HepG2 (cell line): ENCODE results near the gene STYXL1. TPM values are rescaled to one million over a fixed set of nuclear protein-coding genes. Genes with fewer than 3 reads are reported as not detected.

Experiments used
- ATAC-seq: fragments of 200-7000 bp; cut with Tn5 transposase; 3 replicates; pipeline ENCODE4 v1.9.1; 2020; ENCODE audit warnings: mild to moderate bottlenecking, moderate library complexity
- BruUV-seq: library from RNA; stranded (reverse); fragments of 400-500 nt; replicated peaks from 2 replicates; lab custom pipeline; 2021; lab: Mats Ljungman, UMichigan
- CTCF ChIA-PET: fragments of 300-600 bp; formaldehyde crosslinking; extraction: SDS; loops from one replicate; lab custom pipeline; 2021; ENCODE audit warnings: low total read pairs, inconsistent platforms, low intra/inter-chr PET ratio; lab: Yijun Ruan, JAX
- POLR2A ChIA-PET: fragments of 350-600 bp; sonication (Branson Sonifier 250); formaldehyde crosslinking; loops from one replicate; lab custom pipeline; 2020; ENCODE audit warnings: antibody characterized with exemption, inconsistent platforms; lab: Yijun Ruan, JAX
- DNase-seq: peaks from one replicate; pipeline ENCODE4 v3.0.0-alpha.2; 2015; ENCODE audit warnings: low spot score
- FAIRE-seq: peaks from 3 replicates; lab custom pipeline; 2011; peaks lifted over from hg19 to GRCh38; lab: Jason Lieb, UNC
- H2AFZ ChIP-seq: one replicate; pipeline ENCODE4 v1.6.1; 2011; ENCODE audit warnings: low read length, inconsistent platforms
- H3K27ac ChIP-seq: fragments of 300-600 bp; 3 replicates; pipeline ENCODE4 v1.8.0; 2011; ENCODE audit warnings: mixed run types, mild to moderate bottlenecking, mixed read lengths, low read length, inconsistent platforms; ENCODE audit not compliant: insufficient read depth; ENCODE audit errors: extremely low read length
- H3K27me3 ChIP-seq, 2 experiments: fragments of 200-600 bp in 1 of 2; 2 replicates in 1 of 2; 3 replicates in 1 of 2; pipeline versions ENCODE4 v1.6.0 to v1.8.0; 2011; ENCODE audit warnings: low read length in 2 of 2, mild to moderate bottlenecking in 2 of 2, moderate library complexity in 2 of 2, inconsistent platforms in 1 of 2; ENCODE audit not compliant: insufficient read depth in 2 of 2, control insufficient read depth in 1 of 2
- H3K36me3 ChIP-seq, 2 experiments: fragments of 200-600 bp in 1 of 2; replicated peaks in 1 of 2; 2 replicates in 1 of 2; 3 replicates in 1 of 2; pipeline versions ENCODE4 v1.5.1 to v1.8.0; 2011; ENCODE audit warnings: low read length in 2 of 2, inconsistent platforms in 1 of 2; ENCODE audit not compliant: insufficient read depth in 2 of 2, control insufficient read depth in 1 of 2
- H3K4me1 ChIP-seq: 2 replicates; pipeline ENCODE4 v1.5.1; 2012; ENCODE audit warnings: low read length, inconsistent platforms; ENCODE audit not compliant: insufficient read depth
- H3K4me2 ChIP-seq: 2 replicates; pipeline ENCODE4 v1.6.0; 2011; ENCODE audit warnings: low read depth, low read length, inconsistent platforms
- H3K4me3 ChIP-seq, 3 experiments: fragments of 200-600 bp in 1 of 3; sonication (generic), shearing (Covaris generic) in 1 of 3; replicated peaks in 1 of 3; 2 replicates each; pipeline ENCODE4 v1.5.1; 2011 to 2016; ENCODE audit warnings: low read length in 3 of 3, inconsistent platforms in 2 of 3, low read depth in 2 of 3, mild to moderate bottlenecking in 2 of 3, control low read depth in 1 of 3, mixed read lengths in 1 of 3; ENCODE audit not compliant: insufficient read depth in 1 of 3
- H3K79me2 ChIP-seq: one replicate; pipeline ENCODE4 v1.6.1; 2011; ENCODE audit warnings: low read length, inconsistent platforms; ENCODE audit not compliant: insufficient read depth
- H3K9ac ChIP-seq: 2 replicates; pipeline ENCODE4 v1.6.0; 2011; ENCODE audit warnings: mild to moderate bottlenecking, low read depth, low read length, inconsistent platforms; ENCODE audit not compliant: insufficient read depth
- H3K9me3 ChIP-seq: 2 replicates; pipeline ENCODE4 v1.5.1; 2012; ENCODE audit warnings: mild to moderate bottlenecking, low read length
- H4K20me1 ChIP-seq: 2 replicates; pipeline ENCODE4 v1.6.0; 2011; ENCODE audit warnings: inconsistent platforms, mild to moderate bottlenecking, low read length, moderate library complexity; ENCODE audit not compliant: insufficient read depth
- HNRNPL ChIP-seq: fragments of 200-400 bp; formaldehyde crosslinking; IDR thresholded peaks from 2 replicates; pipeline ENCODE4 v1.6.1; 2017; ENCODE audit warnings: mild to moderate bottlenecking, low read depth, low read length
- NFYC ChIP-seq: IDR thresholded peaks from 2 replicates; pipeline ENCODE4 v1.6.1; 2016; ENCODE audit warnings: missing genetic modification reagents, missing compliant biosample characterization
- NR2F6 ChIP-seq, 2 experiments: IDR thresholded peaks; 2 replicates each; pipeline ENCODE4 v1.6.1; 2016; ENCODE audit warnings: antibody characterized with exemption in 1 of 2, mild to moderate bottlenecking in 1 of 2
- PHF5A ChIP-seq: IDR thresholded peaks from one replicate; pipeline ENCODE4 v1.6.1; 2018; ENCODE audit warnings: low read depth, missing genetic modification reagents; ENCODE audit not compliant: unreplicated experiment
- POLR2A ChIP-seq, 2 experiments: IDR thresholded peaks; 2 replicates each; pipeline ENCODE4 v1.6.1; 2011; ENCODE audit warnings: low read depth in 2 of 2, low read length in 2 of 2, mild to moderate bottlenecking in 1 of 2, moderate library complexity in 1 of 2; ENCODE audit not compliant: insufficient read depth in 1 of 2
- ZNF136 ChIP-seq: sonication (generic); formaldehyde crosslinking; IDR thresholded peaks from 2 replicates; pipeline ENCODE4 v1.8.1; 2022; ENCODE audit warnings: low read depth, mild to moderate bottlenecking, moderate library complexity, missing genetic modification reagents
- ZNF296 ChIP-seq: sonication (generic); formaldehyde crosslinking; conservative IDR thresholded peaks from 2 replicates; pipeline ENCODE4 v1.5.0; 2020; ENCODE audit warnings: mild to moderate bottlenecking, missing genetic modification reagents
- ZNF451 ChIP-seq: sonication (generic); formaldehyde crosslinking; IDR thresholded peaks from 2 replicates; pipeline ENCODE4 v1.5.0; 2020; ENCODE audit warnings: mild to moderate bottlenecking, missing genetic modification reagents
- WGBS: methylation state at CpG from one replicate; pipeline ENCODE4 v1.1.6; 2017; ENCODE audit warnings: low lambda C conversion rate; 5-methylcytosine and 5-hydroxymethylcytosine counted together
- in situ Hi-C: cut with HindIII; loops from 2 replicates; pipeline ENCODE4 v1.10.0; 2017; ENCODE audit warnings: low pct_unique_long_range_greater_than_20kb; ENCODE audit not compliant: extremely low pct_ligation_motif_present
- intact Hi-C: fragments of 100-400 bp; cut with micrococcal nuclease; formaldehyde crosslinking; loops from one replicate; pipeline ENCODE4 v1.10.0; 2022; ENCODE audit not compliant: unreplicated experiment
- polyA plus RNA-seq, 8 experiments: library from polyadenylated mRNA; depleted of rRNA in 3 of 8; stranded (reverse) in 7 of 8; unstranded in 1 of 8; fragments of >200 nt; fragmentation: Illumina TruSeq in 4 of 8; extraction: Trizol in 4 of 8; gene quantifications; 2 replicates each; pipeline versions ENCODE4 v1.2.1 to v1.2.3, GENCODE V29; 2011 to 2016; ENCODE audit warnings: low read depth in 4 of 8, missing spikeins in 1 of 8, mixed read lengths in 1 of 8; ENCODE audit not compliant: insufficient read depth in 1 of 8
- total RNA-seq, 5 experiments: library from RNA; depleted of rRNA; stranded (reverse); fragments of >200 nt; fragmentation: Illumina TruSeq; extraction: Trizol; gene quantifications; 2 replicates each; pipeline ENCODE4 v1.2.3, GENCODE V29; 2016; ENCODE audit warnings: low read depth in 1 of 5
- TF ChIP-seq, protein P1 (sequence below): sonication (generic); formaldehyde crosslinking; conservative IDR thresholded peaks from 2 replicates; pipeline ENCODE4 v1.4.0; 2020; ENCODE audit warnings: mild to moderate bottlenecking, missing genetic modification reagents, moderate library complexity
- TF ChIP-seq, protein P2 (sequence below): sonication (generic); formaldehyde crosslinking; IDR thresholded peaks from 2 replicates; pipeline ENCODE4 v1.8.1; 2022; ENCODE audit warnings: low read depth, mild to moderate bottlenecking, missing genetic modification reagents
- TF ChIP-seq, protein P3 (sequence below): sonication (generic); formaldehyde crosslinking; IDR thresholded peaks from 2 replicates; pipeline ENCODE4 v1.4.0; 2020; ENCODE audit warnings: missing genetic modification reagents, mild to moderate bottlenecking, borderline replicate concordance

STYXL1 gene
- total and polyA plus RNA-seq, 2 of the 13 experiments (the other 11 are each of a cell fraction or from before 2014, with no cell fraction given), result 23.9 to 38.3 TPM

DNA sequence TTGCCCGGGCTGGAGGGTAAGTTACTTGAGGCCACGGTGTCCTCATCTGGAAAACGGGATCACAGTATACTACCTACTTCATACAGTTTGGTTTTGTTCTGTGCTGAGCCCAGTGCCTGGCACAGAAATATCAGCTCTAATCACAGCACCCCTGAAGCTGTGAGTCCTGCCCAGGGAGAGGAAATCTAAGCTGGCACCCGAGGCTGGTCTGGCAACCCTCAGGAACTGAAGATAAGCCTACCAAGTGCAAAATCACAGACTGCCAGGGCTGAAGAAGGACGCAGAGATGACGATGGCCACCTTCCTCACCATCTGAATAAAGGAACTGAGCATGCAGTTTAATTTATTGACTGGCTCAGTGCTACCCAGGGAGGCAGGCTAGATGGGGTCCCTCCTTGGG, 45.7 kb downstream of the STYXL1 start:
- TF ChIP-seq NFYC (CRISPR knock-in tag) (no peak), ZNF451 (no peak), ZNF296 (no peak), POLR2A (IDR thresholded peaks at IDR 0.05; ENCODE audit: insufficient read depth in 1 of 2, low read depth in 2 of 2, low read length in 2 of 2) (no peak), NR2F6 (IDR thresholded peaks at IDR 0.05) (no peak), NR2F6 (CRISPR knock-in tag; IDR thresholded peaks at IDR 0.05) (no peak), HNRNPL (no peak), ZNF136 (CRISPR knock-in tag) (no peak), PHF5A (no peak)
- TF ChIP-seq, protein P1, sequence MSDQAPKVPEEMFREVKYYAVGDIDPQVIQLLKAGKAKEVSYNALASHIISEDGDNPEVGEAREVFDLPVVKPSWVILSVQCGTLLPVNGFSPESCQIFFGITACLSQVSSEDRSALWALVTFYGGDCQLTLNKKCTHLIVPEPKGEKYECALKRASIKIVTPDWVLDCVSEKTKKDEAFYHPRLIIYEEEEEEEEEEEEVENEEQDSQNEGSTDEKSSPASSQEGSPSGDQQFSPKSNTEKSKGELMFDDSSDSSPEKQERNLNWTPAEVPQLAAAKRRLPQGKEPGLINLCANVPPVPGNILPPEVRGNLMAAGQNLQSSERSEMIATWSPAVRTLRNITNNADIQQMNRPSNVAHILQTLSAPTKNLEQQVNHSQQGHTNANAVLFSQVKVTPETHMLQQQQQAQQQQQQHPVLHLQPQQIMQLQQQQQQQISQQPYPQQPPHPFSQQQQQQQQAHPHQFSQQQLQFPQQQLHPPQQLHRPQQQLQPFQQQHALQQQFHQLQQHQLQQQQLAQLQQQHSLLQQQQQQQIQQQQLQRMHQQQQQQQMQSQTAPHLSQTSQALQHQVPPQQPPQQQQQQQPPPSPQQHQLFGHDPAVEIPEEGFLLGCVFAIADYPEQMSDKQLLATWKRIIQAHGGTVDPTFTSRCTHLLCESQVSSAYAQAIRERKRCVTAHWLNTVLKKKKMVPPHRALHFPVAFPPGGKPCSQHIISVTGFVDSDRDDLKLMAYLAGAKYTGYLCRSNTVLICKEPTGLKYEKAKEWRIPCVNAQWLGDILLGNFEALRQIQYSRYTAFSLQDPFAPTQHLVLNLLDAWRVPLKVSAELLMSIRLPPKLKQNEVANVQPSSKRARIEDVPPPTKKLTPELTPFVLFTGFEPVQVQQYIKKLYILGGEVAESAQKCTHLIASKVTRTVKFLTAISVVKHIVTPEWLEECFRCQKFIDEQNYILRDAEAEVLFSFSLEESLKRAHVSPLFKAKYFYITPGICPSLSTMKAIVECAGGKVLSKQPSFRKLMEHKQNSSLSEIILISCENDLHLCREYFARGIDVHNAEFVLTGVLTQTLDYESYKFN, result no peak
- TF ChIP-seq, protein P2, sequence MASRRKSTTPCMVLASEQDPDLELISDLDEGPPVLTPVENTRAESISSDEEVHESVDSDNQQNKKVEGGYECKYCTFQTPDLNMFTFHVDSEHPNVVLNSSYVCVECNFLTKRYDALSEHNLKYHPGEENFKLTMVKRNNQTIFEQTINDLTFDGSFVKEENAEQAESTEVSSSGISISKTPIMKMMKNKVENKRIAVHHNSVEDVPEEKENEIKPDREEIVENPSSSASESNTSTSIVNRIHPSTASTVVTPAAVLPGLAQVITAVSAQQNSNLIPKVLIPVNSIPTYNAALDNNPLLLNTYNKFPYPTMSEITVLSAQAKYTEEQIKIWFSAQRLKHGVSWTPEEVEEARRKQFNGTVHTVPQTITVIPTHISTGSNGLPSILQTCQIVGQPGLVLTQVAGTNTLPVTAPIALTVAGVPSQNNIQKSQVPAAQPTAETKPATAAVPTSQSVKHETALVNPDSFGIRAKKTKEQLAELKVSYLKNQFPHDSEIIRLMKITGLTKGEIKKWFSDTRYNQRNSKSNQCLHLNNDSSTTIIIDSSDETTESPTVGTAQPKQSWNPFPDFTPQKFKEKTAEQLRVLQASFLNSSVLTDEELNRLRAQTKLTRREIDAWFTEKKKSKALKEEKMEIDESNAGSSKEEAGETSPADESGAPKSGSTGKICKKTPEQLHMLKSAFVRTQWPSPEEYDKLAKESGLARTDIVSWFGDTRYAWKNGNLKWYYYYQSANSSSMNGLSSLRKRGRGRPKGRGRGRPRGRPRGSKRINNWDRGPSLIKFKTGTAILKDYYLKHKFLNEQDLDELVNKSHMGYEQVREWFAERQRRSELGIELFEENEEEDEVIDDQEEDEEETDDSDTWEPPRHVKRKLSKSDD, result no peak
- TF ChIP-seq, protein P3, sequence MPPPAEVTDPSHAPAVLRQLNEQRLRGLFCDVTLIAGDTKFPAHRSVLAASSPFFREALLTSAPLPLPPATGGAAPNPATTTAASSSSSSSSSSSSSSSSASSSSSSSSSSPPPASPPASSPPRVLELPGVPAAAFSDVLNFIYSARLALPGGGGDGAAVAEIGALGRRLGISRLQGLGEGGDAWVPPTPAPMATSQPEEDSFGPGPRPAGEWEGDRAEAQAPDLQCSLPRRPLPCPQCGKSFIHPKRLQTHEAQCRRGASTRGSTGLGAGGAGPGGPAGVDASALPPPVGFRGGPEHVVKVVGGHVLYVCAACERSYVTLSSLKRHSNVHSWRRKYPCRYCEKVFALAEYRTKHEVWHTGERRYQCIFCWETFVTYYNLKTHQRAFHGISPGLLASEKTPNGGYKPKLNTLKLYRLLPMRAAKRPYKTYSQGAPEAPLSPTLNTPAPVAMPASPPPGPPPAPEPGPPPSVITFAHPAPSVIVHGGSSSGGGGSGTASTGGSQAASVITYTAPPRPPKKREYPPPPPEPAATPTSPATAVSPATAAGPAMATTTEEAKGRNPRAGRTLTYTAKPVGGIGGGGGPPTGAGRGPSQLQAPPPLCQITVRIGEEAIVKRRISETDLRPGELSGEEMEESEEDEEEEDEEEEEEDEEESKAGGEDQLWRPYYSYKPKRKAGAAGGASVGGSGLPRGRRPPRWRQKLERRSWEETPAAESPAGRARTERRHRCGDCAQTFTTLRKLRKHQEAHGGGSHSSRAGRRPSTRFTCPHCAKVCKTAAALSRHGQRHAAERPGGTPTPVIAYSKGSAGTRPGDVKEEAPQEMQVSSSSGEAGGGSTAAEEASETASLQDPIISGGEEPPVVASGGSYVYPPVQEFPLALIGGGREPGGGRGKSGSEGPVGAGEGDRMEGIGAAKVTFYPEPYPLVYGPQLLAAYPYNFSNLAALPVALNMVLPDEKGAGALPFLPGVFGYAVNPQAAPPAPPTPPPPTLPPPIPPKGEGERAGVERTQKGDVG (CRISPR knock-in tag), result no peak
- in situ Hi-C loops, result no loop called here
- BruUV-seq, result no TSS peak
- no peak overlapping the region for H3K9ac ChIP-seq
- peaks cover 4 to 32% of the 10 kb centered on the region in 2 experiments; a peak in 4 of 5 replicates for H3K36me3 ChIP-seq
- no peak overlapping the region for H3K27ac ChIP-seq
- DNase-seq, result no peak
- no peaks in the 10 kb centered on the region for H3K79me2 ChIP-seq
- ChIA-PET POLR2A (no interaction called here), CTCF (no interaction called here)
- no peaks in the 10 kb centered on the region for H3K27me3 ChIP-seq
- no peak overlapping the region for H2AFZ ChIP-seq
- no peak for FAIRE-seq
- 93% methylated on average over 6 of the region's 6 CpGs for WGBS
- no peaks in the 10 kb centered on the region for H3K4me1 ChIP-seq
- no peak for ATAC-seq
- H3K4me3 ChIP-seq, result no peak overlapping the region
- intact Hi-C loops, result no loop called here
- no peaks in the 10 kb centered on the region for H4K20me1 ChIP-seq
- no peak overlapping the region for H3K4me2 ChIP-seq
- no peaks in the 10 kb centered on the region for H3K9me3 ChIP-seq
